Stimulated activated CD8-positive, alpha-beta memory T cell treated with anti-CD3 and anti-CD28 coated beads, Interleukin-2, amount 100 ng/mL, for 1 hour (primary cell): Measurements from ENCODE around the gene PDCD11.
"Not testable (repeated sequence)": the region's sequence is repeated elsewhere in the genome, so short reads cannot be mapped to it uniquely, and the experiment has no call there.

Experiments used
- DNase-seq, 2 donors: peaks; one replicate each; pipeline ENCODE4 v3.0.0-alpha.2; 2020; ENCODE audit warnings: low read depth in 2 of 2

The PDCD11 gene

GRCh38 chr10:103475437-103475836 lies 79.0 kb downstream of the PDCD11 start:
- no peak for DNase-seq

- no peak for DNase-seq
These were observed 79.8 kb downstream of the PDCD11 start for GRCh38 chr10:103476046-103476768.

GRCh38 chr10:103478671-103479070 lies 82.2 kb downstream of the PDCD11 start:
- DNase-seq, result no peak

- no peak for DNase-seq
These were observed 82.7 kb downstream of the PDCD11 start, which contains the start of gene CALHM3 for GRCh38 chr10:103479135-103479534. CALHM3 (minus strand) TSS chr10:103479240; CDS start chr10:103479032, 208 bp downstream.

GRCh38 chr10:103480521-103480920 lies 84.1 kb downstream of the PDCD11 start:
- DNase-seq, result no peak

- DNase-seq, result no peak
These were observed 85.6 kb downstream of the PDCD11 start for GRCh38 chr10:103481974-103482531.

- not testable (repeated sequence) for DNase-seq
These were observed 90.4 kb downstream of the PDCD11 start for GRCh38 chr10:103486635-103487409.

GRCh38 chr10:103487410-103487708 lies 90.9 kb downstream of the PDCD11 start:
- no peak for DNase-seq

GRCh38 chr10:103490986-103491314 lies 94.5 kb downstream of the PDCD11 start:
- DNase-seq, result no peak

- DNase-seq, result no peak
These were observed 95.4 kb downstream of the PDCD11 start for GRCh38 chr10:103491729-103492364.

- no peak for DNase-seq
These were observed 96.3 kb downstream of the PDCD11 start for GRCh38 chr10:103492655-103493261.

- no peak for DNase-seq
These were observed 97.0 kb downstream of the PDCD11 start, which contains the start of gene NEURL1 for GRCh38 chr10:103493362-103493915. NEURL1 (plus strand) TSS chr10:103493705; CDS start chr10:103494388, 683 bp downstream.

GRCh38 chr10:103493916-103494877 lies 97.8 kb downstream of the PDCD11 start:
- DNase-seq, result no peak

GRCh38 chr10:103495321-103495720 lies 98.9 kb downstream of the PDCD11 start:
- no peak for DNase-seq
